Activated CD4-positive, alpha-beta T cell treated with anti-CD3 and anti-CD28 coated beads for 1 hour (primary cell): Measurements from ENCODE around the gene RAB22A.
A peak's percentile ranks its signal among the peaks of the same experiment; 100 is the strongest.

Experiments used
- DNase-seq: peaks from one replicate; pipeline ENCODE4 v3.0.0-alpha.2; 2020

RAB22A gene, protein sequence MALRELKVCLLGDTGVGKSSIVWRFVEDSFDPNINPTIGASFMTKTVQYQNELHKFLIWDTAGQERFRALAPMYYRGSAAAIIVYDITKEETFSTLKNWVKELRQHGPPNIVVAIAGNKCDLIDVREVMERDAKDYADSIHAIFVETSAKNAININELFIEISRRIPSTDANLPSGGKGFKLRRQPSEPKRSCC

DNA sequence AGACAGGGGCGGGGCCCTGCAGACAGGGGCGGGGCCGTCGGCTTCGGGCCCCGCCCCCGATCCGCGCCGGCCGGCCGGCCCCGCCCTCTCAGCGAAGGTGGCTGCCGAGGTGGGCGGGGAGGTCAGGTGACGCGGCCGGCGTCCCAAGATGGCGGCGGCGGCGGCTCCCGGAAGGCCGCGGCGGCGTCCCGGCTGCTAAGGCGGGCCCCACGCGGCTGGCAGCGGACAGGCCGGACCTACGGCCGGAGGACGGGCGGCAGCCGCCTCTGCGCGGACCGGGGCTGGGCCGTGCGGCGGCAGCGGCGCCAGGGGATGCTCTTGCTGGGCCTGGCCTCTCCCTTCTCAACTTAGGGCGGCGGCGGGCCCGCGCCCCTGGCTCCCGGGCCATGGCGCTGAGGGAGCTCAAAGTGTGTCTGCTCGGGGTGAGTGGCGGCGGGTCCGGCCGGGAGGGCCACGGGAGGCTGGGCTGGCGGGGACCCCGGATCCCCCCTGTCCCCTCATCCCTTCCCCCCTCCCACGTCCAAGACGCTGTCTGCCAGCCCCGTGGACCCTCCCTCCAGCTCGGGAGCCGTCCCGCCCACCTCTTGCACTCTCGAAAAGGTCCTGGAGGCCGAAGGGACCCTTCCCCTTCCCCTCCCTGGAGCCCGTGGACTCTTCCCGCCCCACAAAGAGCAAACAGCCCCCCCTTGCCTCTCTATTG is at the start of gene RAB22A:
RAB22A (plus strand) TSS at position 125 of the 700 bp plus-strand sequence; CDS start at position 387, 262 bp downstream.
- peak; percentile 76 for DNase-seq

DNA sequence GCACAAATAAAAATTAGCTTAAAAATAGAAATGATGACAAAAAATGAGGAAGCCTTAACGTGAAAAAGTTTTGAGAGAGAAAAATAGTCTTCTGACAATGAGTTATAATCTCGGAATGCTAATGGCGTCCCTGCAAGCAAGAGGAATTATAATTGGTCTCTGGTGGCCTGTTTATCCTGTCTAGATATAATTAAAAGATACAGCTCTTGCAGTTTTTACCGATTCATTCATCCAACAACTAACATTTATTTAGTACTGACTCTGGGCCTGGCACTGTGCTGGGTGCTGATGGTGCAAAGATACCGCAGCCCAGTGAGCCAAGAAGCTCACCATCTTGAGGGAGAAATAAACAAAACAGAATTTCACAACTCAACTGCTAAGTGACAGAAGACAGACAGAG is 49.5 kb upstream of the RAB22A start:
- DNase-seq, result no peak

DNA sequence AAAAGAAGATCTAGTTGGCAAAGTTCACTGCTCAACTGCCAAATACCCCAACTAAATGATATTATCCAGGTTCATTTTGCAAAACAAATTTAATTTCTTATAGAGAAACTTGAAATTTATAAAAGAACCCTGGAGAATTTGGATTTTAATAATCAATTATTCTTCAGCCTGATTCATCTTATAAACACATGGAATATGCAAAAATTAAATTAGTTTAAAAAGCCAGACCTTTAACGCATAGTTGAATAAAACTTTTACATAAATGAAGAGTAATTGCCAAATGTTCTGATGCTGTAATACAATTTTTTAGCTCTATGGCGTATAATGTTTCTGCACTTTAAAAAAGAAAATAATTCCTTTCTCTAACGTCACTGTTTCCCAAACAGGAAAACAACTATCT is 47.9 kb upstream of the RAB22A start:
- DNase-seq, result no peak

DNA sequence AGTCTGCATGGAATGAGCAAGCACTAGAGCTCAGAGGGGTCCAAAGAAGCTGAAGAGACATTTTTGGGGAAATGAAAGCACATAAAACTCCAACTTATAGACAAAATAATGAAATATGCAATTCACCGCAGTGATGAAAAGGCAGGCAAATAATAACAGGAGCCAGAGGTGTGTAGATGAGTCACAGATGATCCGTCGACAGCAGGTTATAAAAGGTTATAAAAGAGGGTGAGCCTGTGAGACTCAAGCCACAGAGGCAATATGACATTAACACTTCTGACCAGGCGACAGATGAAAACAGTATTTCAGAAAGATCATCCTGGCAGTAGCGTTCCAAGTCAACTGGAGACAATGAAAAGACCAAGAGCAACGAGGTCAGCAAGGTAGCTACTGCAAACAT is 45.2 kb upstream of the RAB22A start:
- DNase-seq, result no peak

DNA sequence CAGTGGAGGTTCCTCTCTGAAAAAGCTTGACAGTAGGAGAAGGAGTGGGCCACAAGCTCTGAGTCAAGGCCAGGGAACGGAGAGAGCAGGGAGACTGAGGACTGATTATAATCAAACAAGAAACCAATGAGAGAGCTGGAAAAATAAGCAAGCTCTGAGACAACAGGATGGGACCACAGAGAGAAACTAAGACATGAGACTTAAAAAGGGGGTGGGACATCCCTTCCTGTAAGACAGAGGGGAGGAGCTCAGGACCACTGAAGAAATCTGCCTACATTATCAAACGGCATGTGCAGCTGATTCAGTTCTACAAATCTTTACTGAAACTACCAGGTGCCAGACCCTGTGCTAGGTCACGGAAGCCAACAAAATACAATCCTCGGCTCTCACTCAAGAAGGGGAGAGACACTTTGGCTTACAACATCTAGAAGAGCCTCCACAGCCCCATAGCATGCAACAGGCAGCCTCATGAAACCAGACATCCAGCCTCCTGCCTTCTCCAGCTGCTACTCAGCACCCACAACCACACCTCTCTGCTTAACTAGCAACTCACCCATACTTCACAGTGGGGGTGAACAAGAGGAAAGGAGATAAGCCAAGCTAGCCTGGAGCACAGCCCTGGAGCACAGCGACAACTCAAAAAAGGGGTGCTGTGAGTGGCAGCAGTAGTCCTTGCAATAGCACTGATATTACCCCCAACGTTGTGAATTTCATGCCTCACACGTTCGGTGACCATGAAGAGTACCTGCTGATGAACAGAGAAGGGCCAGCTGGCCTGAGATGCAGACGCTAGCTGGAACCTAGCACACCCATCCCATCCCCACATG is 41.9 kb upstream of the RAB22A start:
- no peak for DNase-seq

DNA sequence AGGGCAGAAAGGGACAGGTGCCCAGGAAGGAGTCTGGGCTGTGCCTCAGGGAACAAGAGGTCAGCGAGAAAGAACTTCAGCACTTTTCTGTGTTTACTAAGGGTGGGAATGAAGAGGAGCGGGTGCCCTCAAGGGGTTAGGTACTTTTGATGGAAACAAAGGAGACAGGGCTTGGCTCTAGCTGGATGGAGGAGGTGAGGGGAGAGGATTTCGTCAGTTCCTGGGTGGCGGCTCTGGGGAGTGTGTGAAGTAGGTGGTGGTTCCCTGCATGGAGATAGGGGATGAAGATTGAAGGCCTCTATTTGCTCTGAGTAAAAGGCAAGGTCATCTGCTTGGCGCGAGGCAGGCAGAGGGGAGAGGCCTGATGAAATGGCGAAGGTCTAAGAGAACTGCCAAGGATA is 41.1 kb upstream of the RAB22A start:
- DNase-seq, result no peak

DNA sequence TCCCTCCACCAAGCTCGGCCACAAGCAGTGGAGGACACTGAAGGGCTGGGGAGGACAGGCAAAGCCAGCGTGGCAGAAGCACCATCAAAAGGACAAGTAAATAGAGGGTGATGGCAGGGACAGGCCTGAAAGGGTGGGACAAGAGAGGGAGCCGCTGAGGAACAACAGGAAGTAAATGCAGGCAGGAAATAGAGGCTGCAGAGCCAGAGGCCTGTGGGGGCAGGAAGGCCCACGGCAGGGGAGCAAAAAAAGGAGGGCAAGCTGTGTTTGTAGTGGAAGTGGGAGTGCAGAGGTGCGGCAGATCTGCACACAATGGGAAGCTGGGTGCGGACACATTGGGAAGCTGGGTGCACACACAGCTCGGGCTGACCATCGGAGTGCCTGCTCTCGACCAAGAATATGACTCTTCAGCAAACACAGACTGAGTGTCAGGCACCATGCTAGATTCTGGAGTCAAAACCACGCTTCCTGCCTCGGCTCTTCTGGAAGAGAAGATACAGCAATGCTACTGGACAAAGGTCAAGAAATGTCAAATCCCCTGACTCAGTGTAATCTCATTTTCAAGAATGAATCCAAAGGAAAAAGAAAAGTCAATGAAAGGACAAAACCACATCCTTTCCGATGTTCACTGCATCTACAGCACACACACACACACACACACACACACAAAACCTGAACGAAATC is 40.4 kb upstream of the RAB22A start:
- no peak for DNase-seq

DNA sequence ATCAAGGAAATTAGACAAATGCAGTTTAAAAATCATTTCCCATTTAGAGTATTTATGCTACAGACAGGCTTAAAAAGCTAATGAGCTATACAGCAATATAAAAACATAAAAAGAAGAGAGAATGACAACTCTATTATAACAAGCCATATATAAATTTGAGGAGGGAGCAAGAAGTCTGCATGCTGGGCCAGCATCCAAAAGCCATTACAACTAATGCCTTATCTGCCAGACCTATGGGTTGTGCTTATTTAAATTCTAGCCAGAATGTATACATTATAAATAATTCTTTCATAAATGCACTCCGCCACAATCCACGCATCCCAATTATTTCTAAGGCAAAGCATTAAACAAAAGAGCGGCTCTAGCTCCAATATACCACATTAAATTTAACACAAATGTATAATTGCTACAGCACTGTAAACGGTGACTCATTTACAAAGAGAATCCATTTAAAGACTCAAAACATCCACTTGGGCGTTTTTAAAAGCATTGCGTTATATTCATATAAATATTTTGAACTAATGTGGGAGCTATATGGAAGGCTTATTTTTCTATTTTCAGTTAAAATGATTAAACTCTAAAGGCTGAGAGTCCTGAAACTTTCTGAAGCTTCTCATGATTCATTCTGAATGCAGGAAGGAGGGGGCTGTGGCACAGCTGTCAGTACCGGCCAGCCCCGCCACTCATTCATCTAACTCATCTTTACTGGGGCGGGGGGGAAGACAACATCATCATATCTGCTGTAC is 37.7 kb upstream of the RAB22A start:
- no peak for DNase-seq

DNA sequence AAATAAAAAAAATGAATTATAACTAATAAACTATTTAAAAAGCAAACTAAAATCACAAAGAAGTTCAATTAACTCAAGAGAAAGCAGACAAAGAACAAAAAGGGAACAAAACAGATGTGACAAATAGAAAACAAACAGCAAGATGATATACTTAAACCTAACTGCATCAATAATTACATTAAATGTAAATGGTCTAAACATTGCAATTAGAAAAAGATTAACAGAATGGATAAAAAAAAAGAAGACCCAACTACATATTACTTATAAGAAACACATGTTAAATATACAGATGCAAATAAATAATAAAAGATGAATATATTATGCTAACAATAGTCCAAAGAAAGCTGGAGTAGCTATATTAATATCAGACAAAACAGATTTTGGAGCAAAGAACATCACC is 35.1 kb upstream of the RAB22A start:
- DNase-seq, result no peak

DNA sequence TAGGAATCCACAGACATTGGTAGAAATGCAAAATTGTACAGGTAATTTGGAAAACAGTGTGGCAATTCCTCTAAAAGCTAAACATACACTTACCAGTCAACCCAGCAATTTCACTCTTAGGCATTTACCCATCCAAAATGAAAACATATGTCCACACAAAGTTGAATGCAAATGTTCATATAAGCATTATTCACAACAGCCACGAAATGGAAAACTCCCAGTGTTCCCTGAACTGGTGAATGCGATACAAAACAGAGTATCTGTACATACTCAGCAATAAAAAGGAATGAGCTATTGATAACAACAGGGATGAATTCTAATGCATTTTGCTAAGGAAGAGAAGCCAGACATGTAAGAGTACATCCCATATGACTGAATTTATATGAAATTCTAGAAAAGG is 32.4 kb upstream of the RAB22A start:
- no peak for DNase-seq

DNA sequence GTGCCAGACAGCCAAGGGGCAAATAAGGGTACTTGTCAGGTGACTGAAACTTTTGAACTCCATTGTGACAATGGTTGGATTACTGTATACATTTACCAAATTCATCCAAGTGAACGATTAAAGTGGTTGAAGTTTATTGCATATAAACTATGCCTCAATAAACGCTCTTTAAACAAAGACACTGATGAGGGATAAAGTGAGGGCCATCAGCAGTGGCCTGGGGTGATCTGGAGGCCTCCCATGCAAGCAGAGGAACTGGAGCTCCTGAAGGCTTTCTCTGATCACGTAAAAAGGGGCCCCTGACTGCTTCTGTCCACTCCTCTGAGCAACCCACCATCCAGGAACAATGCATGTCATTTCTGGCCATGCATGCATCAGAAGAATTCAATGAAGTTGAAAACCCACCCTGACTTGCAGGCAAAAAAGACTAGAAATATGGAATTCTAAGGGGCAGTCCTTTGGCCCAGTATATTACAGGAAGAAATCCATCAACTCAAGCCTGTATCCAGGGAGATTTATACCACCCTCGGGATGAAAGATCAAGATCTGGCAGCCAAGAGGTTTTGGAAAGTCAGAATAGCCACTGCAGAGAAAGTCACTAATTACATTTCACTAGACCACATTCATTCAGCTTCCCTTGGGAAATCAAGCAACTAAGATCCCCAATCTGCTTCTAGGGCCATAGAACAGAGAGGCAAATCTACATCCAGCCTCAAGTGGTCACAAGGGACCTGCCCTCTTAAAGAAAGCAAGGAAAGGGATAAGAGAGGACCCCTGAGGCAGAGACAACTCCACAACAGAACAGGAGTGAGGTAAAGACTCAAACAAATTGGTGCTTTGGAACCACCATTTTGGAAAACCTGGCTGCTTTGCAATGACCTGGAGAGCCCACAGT is 31.7 kb upstream of the RAB22A start:
- DNase-seq, result no peak

DNA sequence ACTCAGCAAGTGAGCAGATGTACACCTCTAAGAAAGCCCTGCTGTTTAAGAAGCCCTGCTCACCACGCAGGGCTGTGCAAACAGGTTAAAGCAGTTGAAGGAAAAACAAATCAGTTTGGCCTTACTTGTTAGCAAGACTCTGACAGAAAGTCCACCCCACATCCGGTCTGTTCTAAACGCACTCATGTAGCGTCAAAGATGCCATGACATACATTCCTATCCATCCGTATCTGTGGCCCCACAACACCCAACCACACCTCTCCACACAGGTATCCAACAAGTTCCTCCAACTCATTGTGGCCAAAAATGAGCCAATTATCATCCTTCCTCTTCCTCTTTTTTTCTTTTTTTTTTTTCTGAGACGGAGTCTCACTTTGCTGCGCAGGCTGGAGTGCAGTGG is 22.8 kb upstream of the RAB22A start:
- no peak for DNase-seq

DNA sequence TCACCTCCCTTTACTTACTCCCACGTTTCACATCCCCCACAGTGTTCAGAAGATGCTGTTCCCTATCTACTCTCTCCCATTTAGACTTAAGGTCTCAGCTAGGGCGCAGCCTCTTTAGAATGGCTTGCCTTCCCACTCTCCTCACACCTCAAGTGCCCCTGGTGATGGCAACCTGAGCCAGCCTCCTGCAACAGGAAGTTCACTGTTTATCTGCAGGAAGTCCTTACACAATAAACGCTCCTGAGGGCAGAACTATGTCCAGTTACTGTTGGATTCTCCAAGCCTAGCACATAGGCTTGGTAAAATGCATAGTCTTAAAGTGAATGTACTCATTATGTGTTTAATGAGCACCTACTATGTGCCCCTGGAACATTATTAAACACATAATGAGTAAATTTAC is 21.9 kb upstream of the RAB22A start:
- DNase-seq, result no peak

DNA sequence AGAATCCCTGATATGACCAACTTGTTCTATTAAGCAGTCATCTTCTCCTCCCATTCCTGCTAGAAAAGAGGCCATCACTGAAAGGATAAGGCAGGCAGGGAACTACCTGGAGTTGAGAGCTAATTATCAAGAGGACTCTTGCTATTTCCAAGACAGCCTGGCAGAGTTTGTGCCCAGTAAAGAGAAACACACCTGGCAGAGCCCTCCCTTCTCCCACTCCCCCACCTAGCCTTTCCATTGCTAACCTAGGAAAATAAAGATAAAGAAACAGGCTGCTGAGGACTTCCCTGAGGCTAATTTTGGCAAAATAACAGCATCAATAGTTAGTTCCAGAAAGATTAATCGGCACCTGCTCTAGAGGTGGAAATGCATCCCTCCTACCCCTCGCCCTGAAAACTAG is 20.4 kb upstream of the RAB22A start:
- DNase-seq, result no peak

DNA sequence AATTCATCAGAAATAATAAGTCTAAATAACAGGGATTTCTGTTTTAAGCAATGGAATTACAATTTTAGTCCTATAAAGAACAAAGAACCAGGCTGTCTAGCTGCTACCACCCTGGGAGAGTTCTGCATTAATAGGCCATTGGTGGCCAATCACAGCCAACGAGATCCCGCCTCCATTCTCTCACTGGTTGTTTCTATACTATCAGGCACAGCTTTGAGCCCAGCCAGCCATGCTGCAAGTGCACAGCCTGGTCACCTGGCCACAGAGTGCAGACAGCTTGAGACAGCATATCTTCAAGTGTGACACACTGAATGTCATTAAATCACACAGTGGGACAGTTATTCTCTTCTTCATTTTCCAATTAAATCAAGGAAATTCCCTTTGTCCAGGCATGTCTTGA is 16.1 kb upstream of the RAB22A start:
- DNase-seq, result no peak

DNA sequence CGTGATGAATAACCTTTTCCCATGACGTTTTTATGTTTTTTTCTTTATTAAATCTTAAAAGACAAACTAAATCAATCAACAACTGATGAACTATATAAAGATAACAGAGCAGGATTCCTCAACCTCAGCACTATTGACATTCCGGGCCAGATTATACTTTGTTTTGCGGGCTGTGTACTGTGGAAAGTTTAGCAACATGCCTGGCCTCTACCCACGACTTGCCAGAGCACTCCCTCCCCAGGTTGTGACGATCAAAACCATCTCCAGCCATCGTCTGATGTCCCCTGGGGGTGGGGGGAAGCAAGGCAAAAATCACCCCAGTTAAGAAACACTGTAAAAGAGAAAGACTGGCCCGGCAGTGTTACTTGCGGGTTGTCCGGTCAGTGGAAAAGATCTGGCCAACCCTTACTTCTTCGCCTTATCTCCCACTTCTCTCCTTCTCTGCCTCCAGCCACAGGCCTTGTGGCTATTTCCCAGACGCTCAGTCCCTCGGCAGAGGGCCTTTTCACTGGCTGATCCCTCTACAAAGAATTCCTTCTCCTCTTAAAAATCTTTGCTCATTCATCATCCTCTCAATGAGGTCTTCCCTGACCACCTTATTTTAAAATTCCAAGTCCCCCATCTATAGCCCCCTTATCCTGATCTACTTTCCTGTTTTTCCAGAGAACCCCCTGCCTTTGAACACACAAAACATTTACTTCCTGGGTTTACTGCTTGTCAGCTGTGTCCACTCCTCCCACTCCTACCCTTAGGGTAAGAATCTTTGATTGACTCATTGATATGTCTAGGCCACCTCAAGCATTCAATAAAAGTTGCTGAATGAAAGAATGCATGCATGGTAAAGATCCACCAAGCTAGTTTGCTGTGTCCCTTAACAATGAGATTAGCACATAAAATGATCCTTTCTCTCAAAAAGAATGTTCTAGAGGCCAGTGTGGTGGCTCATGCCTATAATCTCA is 14.7 kb upstream of the RAB22A start:
- DNase-seq, result no peak

DNA sequence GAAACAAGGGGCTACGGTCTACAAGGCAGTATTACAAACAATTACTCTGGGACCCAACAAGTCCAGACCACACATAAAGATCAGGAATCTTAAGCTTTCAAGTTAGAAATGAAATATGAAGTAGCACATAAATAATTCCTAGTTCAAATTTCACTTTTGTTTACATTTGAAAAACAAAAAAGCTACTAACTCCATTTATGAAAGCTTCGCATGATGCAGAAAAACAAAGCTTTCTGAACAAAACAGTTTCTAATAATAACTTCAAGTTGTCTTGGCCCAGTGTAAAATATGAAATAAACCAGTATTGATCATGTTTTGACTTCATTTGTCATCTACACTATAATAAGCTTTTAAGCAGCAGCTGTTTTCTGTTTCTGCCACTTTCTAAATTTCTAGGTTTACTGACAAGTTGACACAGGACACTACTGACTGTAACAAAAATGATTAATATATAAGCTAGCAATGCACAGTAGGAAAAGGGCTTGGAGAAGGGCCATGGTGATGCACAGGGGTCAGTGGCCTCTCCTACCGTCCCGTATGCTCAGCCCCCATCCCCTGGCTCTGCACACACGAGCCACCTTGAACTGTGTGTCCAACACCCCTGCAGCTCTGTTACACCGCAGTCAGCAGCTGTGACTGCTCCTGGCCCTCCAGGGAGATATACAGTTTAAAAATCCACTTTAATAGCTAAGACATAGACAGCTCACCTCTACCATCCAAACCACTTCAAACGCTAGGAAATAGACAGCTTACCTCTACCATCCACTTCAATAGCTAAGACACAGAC is 13.3 kb upstream of the RAB22A start:
- no peak for DNase-seq

DNA sequence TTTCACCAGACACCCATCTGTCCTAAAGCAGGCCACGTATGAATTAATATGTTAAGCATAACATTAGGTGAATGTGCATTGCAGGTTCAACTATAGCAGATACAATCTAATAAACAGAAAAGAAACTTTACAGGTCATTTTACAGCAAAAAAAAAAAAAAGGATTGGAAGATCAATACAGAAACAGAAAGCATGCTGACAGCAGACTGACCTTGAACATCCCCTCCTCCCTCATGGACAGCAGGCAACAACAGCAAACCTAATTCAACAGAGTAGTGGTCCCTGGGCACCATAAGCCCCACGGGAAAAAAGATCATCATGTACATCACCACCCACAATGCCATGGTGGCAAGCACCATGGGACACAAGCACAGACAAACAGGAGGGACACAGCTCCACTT is 12.1 kb upstream of the RAB22A start:
- DNase-seq, result no peak

DNA sequence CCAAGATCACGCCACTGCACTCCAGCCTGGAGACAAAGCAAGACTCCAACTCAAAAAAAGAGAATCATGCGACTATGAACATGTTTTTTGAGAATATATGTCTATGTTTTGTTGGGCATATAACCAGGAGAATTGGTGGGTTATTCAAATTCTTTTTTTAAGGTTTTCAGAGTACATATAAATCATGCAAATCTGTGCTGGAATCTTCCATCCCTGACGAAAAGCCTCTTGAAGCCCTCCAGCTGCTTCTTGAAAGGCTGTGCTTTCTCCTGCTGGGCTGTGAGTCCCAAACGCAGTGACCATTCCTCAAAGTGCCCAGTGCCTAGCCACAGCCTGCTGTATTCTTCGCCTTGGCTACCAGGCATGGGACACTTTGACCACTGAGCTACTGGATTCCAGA is 9.2 kb upstream of the RAB22A start:
- DNase-seq, result no peak

DNA sequence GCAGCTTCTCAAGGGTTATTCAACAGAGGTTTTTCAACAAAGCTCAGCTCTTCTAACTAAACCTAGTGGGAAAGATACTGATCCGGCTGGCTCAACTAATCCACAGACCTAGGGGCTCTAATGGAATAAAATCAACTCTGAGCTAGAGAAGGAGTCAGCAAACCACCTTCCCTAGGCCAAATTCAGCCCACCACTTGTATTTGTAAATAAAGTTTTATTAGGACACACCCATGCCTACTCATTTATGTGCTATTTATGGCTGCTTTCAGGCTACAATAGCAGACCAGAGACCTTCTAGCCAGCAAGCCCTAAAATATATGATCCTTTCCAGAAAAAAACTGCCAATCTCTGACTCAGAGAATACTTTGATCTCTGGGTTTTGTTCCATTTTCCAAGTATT is 6.0 kb upstream of the RAB22A start:
- DNase-seq, result no peak
